ENCODE data around the gene DOC2A.
"Not testable (repeated sequence)": the region's sequence is repeated elsewhere in the genome, so short reads cannot be mapped to it uniquely, and the experiment has no call there.

The DOC2A gene

GRCh38 chr16:29973384-29974246 is 37.2 kb downstream of the DOC2A start, which contains the start of gene TAOK2:
Gene TAOK2, plus strand, starts transcription at chr16:29973868. Its CDS starts 3,905 bp downstream, at chr16:29977773.
- DNase-seq (ENCODE audit: low read depth in 2 of 2), result peak; percentile 99

GRCh38 chr16:29972992-29973383 is 37.8 kb downstream of the DOC2A start:
- DNase-seq (ENCODE audit: low read depth in 2 of 2), result no peak

GRCh38 chr16:29972500-29972899 is 38.3 kb downstream of the DOC2A start:
- DNase-seq (ENCODE audit: low read depth in 2 of 2), result no peak

- no peak for DNase-seq (ENCODE audit: low read depth in 2 of 2)
Observed at GRCh38 chr16:29971304-29971703, 39.5 kb downstream of the DOC2A start.

- DNase-seq (ENCODE audit: low read depth in 2 of 2), result no peak
Observed at GRCh38 chr16:29968205-29968604, 42.6 kb downstream of the DOC2A start.

- DNase-seq (ENCODE audit: low read depth in 2 of 2), result no peak
Observed at GRCh38 chr16:29963021-29963743, 47.6 kb downstream of the DOC2A start.

- DNase-seq (ENCODE audit: low read depth in 2 of 2), result no peak
Observed at GRCh38 chr16:29962344-29962994, 48.4 kb downstream of the DOC2A start.

GRCh38 chr16:29961479-29962343 is 49.1 kb downstream of the DOC2A start, which contains the start of gene TMEM219:
Gene TMEM219, plus strand, starts transcription at chr16:29962079. Its CDS starts 1,065 bp downstream, at chr16:29963144.
- peak; percentile 88 to 92 for DNase-seq (ENCODE audit: low read depth in 2 of 2)

- DNase-seq (ENCODE audit: low read depth in 2 of 2), result no peak
Observed at GRCh38 chr16:29961127-29961478, 49.7 kb downstream of the DOC2A start.

- DNase-seq (ENCODE audit: low read depth in 2 of 2), result not testable (repeated sequence)
Observed at GRCh38 chr16:29959821-29960220, 51.0 kb downstream of the DOC2A start.

GRCh38 chr16:29959293-29959692 is 51.5 kb downstream of the DOC2A start:
- DNase-seq (ENCODE audit: low read depth in 2 of 2), result no peak

- DNase-seq (ENCODE audit: low read depth in 2 of 2), result no peak
Observed at GRCh38 chr16:29958756-29959155, 52.1 kb downstream of the DOC2A start.

Measured in stimulated activated CD8-positive, alpha-beta memory T cell treated with anti-CD3 and anti-CD28 coated beads, Interleukin-15, amount 100 ng/mL, for 48 hours (primary cell).